Neural cell (in vitro differentiated cells): ENCODE results near the gene ZBTB32. TPM values are rescaled to one million over a fixed set of nuclear protein-coding genes. Genes with fewer than 3 reads are reported as not detected.

ENCODE experiments used
- H2AFZ ChIP-seq: fragments of 200-600, 300-800 bp; sonication (generic), shearing (Covaris generic); 2 replicates; pipeline ENCODE4 v1.6.0; 2014; ENCODE audit warnings: low read depth, mild to moderate bottlenecking, antibody characterized with exemption, low read length, moderate library complexity
- H3F3A ChIP-seq: fragments of 200-600 bp; shearing (Covaris generic); 2 replicates; pipeline ENCODE4 v1.6.1; 2016; ENCODE audit warnings: mild to moderate bottlenecking, moderate library complexity, mixed read lengths, antibody characterized with exemption, low read length; ENCODE audit not compliant: insufficient read depth, poor library complexity, severe bottlenecking
- H3K27ac ChIP-seq: fragments of 200-600, 300-800 bp; sonication (generic), shearing (Covaris generic); 2 replicates; pipeline ENCODE4 v1.5.1; 2014; ENCODE audit warnings: mild to moderate bottlenecking, low read length, moderate library complexity
- H3K27me3 ChIP-seq: fragments of 300-800, 200-600 bp; sonication (generic), shearing (Covaris generic); 2 replicates; pipeline ENCODE4 v1.6.0; 2014; ENCODE audit warnings: mild to moderate bottlenecking, low read depth, low read length, moderate library complexity; ENCODE audit not compliant: insufficient read depth
- H3K36me3 ChIP-seq: fragments of 300-800, 200-600 bp; sonication (generic), shearing (Covaris generic); 2 replicates; pipeline ENCODE4 v1.5.1; 2014; ENCODE audit warnings: mild to moderate bottlenecking, antibody characterized with exemption, low read length, moderate library complexity; ENCODE audit not compliant: insufficient read depth
- H3K4me2 ChIP-seq: fragments of 300-800, 200-600 bp; sonication (generic), shearing (Covaris generic); 2 replicates; pipeline ENCODE4 v1.6.0; 2014; ENCODE audit warnings: mild to moderate bottlenecking, low read length
- H3K4me3 ChIP-seq: fragments of 300-800, 200-600 bp; sonication (generic), shearing (Covaris generic); 2 replicates; pipeline ENCODE4 v1.5.1; 2014; ENCODE audit warnings: mild to moderate bottlenecking, low read length, moderate library complexity
- H3K79me2 ChIP-seq: fragments of 200-600 bp; shearing (Covaris generic); replicated peaks from 2 replicates; pipeline ENCODE4 v1.6.0; 2014; ENCODE audit warnings: mild to moderate bottlenecking, low read length, moderate library complexity; ENCODE audit not compliant: insufficient read depth
- H3K9ac ChIP-seq: fragments of 300-800, 200-600 bp; sonication (generic), shearing (Covaris generic); 2 replicates; pipeline ENCODE4 v1.6.1; 2016; ENCODE audit warnings: mild to moderate bottlenecking, low read length, mixed read lengths
- H3K9me2 ChIP-seq: fragments of 200-600 bp; shearing (Covaris generic); 2 replicates; pipeline ENCODE4 v1.6.1; 2016; ENCODE audit warnings: mild to moderate bottlenecking, low read length, mixed read lengths; ENCODE audit not compliant: insufficient read depth
- H3K9me3 ChIP-seq: fragments of 200-600, 300-800 bp; sonication (generic), shearing (Covaris generic); 2 replicates; pipeline ENCODE4 v1.6.1; 2016; ENCODE audit warnings: mild to moderate bottlenecking, mixed run types, low read length, moderate library complexity, mixed read lengths
- H4K20me1 ChIP-seq: fragments of 200-600 bp; shearing (Covaris generic); 2 replicates; pipeline ENCODE4 v1.6.1; 2016; ENCODE audit warnings: mild to moderate bottlenecking, mixed run types; ENCODE audit not compliant: insufficient read depth
- EP300 ChIP-seq: fragments of 450-650 bp; conservative IDR thresholded peaks from 2 replicates; pipeline ENCODE4 v1.6.1; 2014; ENCODE audit warnings: antibody characterized with exemption, mild to moderate bottlenecking, moderate library complexity; ENCODE audit not compliant: poor library complexity, severe bottlenecking
- EZH2 ChIP-seq: fragments of 200-600, 300-800 bp; shearing (Covaris generic), sonication (generic); IDR thresholded peaks from 2 replicates; pipeline ENCODE4 v1.6.1; 2014; ENCODE audit warnings: antibody characterized with exemption, low read length, borderline replicate concordance, mild to moderate bottlenecking; ENCODE audit not compliant: insufficient read depth, poor library complexity, severe bottlenecking
- MXI1 ChIP-seq: fragments of 450-650 bp; conservative IDR thresholded peaks from 2 replicates; pipeline ENCODE4 v1.6.1; 2014; ENCODE audit warnings: antibody characterized with exemption, mild to moderate bottlenecking; ENCODE audit not compliant: poor library complexity, severe bottlenecking
- POLR2AphosphoS5 ChIP-seq: IDR thresholded peaks from 2 replicates; pipeline ENCODE4 v1.6.1; 2012
- RAD21 ChIP-seq: fragments of 450-650 bp; conservative IDR thresholded peaks from 2 replicates; pipeline ENCODE4 v1.6.1; 2014; ENCODE audit warnings: antibody characterized with exemption, mild to moderate bottlenecking, moderate library complexity
- SMC3 ChIP-seq: fragments of 450-650 bp; conservative IDR thresholded peaks from 2 replicates; pipeline ENCODE4 v1.6.1; 2014; ENCODE audit warnings: antibody characterized with exemption, mild to moderate bottlenecking, moderate library complexity; ENCODE audit not compliant: poor library complexity
- TAF1 ChIP-seq: IDR thresholded peaks from 2 replicates; pipeline ENCODE4 v1.6.1; 2012; ENCODE audit warnings: low read depth
- polyA plus RNA-seq: library from polyadenylated mRNA; depleted of rRNA; stranded (reverse); fragments of >200 nt; gene quantifications from 2 replicates; pipeline ENCODE4 v1.2.3, GENCODE V29; 2014
- TF ChIP-seq, protein P1 (sequence below): IDR thresholded peaks from 2 replicates; pipeline ENCODE4 v1.6.1; 2012; ENCODE audit warnings: borderline replicate concordance
- TF ChIP-seq, protein P2 (sequence below): fragments of 450-650 bp; IDR thresholded peaks from 2 replicates; pipeline ENCODE4 v1.5.1; 2014; ENCODE audit warnings: antibody characterized with exemption, mild to moderate bottlenecking, moderate library complexity; ENCODE audit not compliant: poor library complexity, severe bottlenecking

The ZBTB32 gene
- polyA plus RNA-seq, 1 donor from 2014 or later, result not detected

DNA sequence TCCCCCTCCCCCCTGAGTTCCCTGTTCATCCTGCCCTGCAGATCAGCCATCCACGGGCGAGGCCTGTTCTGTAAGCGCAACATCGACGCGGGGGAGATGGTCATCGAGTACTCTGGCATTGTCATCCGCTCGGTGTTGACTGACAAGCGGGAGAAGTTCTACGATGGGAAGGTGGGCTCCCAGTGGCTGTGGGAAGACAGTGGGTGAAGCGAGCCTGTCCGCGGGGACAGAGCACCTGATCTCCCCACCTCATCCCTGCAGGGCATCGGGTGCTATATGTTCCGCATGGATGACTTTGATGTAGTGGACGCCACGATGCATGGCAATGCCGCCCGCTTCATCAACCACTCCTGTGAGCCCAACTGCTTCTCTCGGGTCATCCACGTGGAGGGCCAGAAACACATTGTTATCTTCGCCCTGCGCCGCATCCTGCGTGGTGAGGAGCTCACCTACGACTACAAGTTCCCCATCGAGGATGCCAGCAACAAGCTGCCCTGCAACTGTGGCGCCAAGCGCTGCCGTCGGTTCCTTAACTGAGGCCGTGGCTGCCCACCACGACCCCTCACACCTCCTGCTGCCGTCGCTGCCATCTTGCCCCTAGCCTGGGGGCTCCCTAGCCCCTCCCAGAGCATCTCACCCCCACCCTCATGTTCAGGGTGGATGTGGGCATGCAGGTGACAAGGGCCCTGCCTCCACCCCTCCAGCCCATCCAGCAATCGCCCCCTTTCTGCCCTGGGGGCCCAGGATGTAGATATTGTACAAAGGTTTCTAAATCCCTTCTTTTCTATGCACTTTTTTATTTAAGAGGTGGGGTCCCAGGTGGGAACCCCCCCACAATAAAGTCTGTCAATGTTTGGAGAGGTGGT, 33.9 kb downstream of the ZBTB32 start:
- TF ChIP-seq, protein P1, sequence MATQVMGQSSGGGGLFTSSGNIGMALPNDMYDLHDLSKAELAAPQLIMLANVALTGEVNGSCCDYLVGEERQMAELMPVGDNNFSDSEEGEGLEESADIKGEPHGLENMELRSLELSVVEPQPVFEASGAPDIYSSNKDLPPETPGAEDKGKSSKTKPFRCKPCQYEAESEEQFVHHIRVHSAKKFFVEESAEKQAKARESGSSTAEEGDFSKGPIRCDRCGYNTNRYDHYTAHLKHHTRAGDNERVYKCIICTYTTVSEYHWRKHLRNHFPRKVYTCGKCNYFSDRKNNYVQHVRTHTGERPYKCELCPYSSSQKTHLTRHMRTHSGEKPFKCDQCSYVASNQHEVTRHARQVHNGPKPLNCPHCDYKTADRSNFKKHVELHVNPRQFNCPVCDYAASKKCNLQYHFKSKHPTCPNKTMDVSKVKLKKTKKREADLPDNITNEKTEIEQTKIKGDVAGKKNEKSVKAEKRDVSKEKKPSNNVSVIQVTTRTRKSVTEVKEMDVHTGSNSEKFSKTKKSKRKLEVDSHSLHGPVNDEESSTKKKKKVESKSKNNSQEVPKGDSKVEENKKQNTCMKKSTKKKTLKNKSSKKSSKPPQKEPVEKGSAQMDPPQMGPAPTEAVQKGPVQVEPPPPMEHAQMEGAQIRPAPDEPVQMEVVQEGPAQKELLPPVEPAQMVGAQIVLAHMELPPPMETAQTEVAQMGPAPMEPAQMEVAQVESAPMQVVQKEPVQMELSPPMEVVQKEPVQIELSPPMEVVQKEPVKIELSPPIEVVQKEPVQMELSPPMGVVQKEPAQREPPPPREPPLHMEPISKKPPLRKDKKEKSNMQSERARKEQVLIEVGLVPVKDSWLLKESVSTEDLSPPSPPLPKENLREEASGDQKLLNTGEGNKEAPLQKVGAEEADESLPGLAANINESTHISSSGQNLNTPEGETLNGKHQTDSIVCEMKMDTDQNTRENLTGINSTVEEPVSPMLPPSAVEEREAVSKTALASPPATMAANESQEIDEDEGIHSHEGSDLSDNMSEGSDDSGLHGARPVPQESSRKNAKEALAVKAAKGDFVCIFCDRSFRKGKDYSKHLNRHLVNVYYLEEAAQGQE, result no peak
- no peak for TF ChIP-seq TAF1
- no peak for TF ChIP-seq POLR2AphosphoS5
- TF ChIP-seq MXI1, result no peak
- TF ChIP-seq, protein P2, sequence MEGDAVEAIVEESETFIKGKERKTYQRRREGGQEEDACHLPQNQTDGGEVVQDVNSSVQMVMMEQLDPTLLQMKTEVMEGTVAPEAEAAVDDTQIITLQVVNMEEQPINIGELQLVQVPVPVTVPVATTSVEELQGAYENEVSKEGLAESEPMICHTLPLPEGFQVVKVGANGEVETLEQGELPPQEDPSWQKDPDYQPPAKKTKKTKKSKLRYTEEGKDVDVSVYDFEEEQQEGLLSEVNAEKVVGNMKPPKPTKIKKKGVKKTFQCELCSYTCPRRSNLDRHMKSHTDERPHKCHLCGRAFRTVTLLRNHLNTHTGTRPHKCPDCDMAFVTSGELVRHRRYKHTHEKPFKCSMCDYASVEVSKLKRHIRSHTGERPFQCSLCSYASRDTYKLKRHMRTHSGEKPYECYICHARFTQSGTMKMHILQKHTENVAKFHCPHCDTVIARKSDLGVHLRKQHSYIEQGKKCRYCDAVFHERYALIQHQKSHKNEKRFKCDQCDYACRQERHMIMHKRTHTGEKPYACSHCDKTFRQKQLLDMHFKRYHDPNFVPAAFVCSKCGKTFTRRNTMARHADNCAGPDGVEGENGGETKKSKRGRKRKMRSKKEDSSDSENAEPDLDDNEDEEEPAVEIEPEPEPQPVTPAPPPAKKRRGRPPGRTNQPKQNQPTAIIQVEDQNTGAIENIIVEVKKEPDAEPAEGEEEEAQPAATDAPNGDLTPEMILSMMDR, result no peak
- no peak for TF ChIP-seq EP300
- TF ChIP-seq SMC3, result no peak
- TF ChIP-seq RAD21, result no peak
- TF ChIP-seq EZH2, result no peak
- no peak overlapping the region for H3K4me3 ChIP-seq
- no peak overlapping the region for H3K27ac ChIP-seq
- no peak overlapping the region for H3K9ac ChIP-seq
- H3K36me3 ChIP-seq, result no peaks in the 10 kb centered on the region
- no peak overlapping the region for H3K4me2 ChIP-seq
- no peaks in the 10 kb centered on the region for H3K9me3 ChIP-seq
- H4K20me1 ChIP-seq, result no peaks in the 10 kb centered on the region
- no peaks in the 10 kb centered on the region for H3K79me2 ChIP-seq
- no peaks in the 10 kb centered on the region for H3K27me3 ChIP-seq
- H2AFZ ChIP-seq, result no peak overlapping the region
- no peaks in the 10 kb centered on the region for H3F3A ChIP-seq
- H3K9me2 ChIP-seq, result no peaks in the 10 kb centered on the region

DNA sequence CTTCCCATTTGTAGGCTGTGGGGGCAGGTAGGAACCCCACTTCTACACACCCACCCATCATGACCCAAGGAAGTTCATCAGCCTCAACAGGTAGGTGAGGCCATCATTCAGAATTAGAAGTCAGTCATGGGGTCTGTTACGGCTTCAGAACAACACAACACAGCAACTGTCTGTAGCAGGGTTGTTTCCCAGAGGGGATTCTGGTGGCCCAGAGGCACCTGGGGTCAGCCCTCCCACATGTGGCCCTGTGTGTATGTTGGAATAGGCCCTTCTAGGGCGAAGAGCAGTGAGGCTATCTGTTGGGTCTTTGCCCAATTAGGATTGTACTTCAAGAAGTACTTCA, 34.5 kb downstream of the ZBTB32 start:
- H3K4me3 ChIP-seq, result no peak overlapping the region
- H3K27ac ChIP-seq, result no peak overlapping the region
- H4K20me1 ChIP-seq, result no peaks in the 10 kb centered on the region
- no peaks in the 10 kb centered on the region for H3K79me2 ChIP-seq
- no peaks in the 10 kb centered on the region for H3K9me2 ChIP-seq
- no peak for TF ChIP-seq EP300
- TF ChIP-seq, protein P1, result no peak
- TF ChIP-seq POLR2AphosphoS5, result no peak
- TF ChIP-seq MXI1, result no peak
- TF ChIP-seq SMC3, result no peak
- TF ChIP-seq, protein P2, result no peak
- TF ChIP-seq RAD21, result no peak
- H3K4me2 ChIP-seq, result no peak overlapping the region
- no peak overlapping the region for H2AFZ ChIP-seq
- H3K9ac ChIP-seq, result no peak overlapping the region
- H3F3A ChIP-seq, result no peaks in the 10 kb centered on the region
- no peaks in the 10 kb centered on the region for H3K9me3 ChIP-seq
- H3K27me3 ChIP-seq, result no peaks in the 10 kb centered on the region
- no peaks in the 10 kb centered on the region for H3K36me3 ChIP-seq
